HL-60 (cell line): ENCODE results near the gene OGFR.

Experiments used
- CTCF ChIP-seq: IDR thresholded peaks from one replicate; pipeline ENCODE4 v1.5.1; 2011; ENCODE audit warnings: low read length, control low read depth, inconsistent platforms; ENCODE audit not compliant: insufficient read depth
- GABPA ChIP-seq: IDR thresholded peaks from 2 replicates; pipeline ENCODE4 v1.6.1; 2012; ENCODE audit warnings: low read depth
- TF ChIP-seq, protein P1 (sequence below): IDR thresholded peaks from 2 replicates; pipeline ENCODE4 v1.6.1; 2012; ENCODE audit warnings: low read depth; ENCODE audit not compliant: insufficient replicate concordance

DNA sequence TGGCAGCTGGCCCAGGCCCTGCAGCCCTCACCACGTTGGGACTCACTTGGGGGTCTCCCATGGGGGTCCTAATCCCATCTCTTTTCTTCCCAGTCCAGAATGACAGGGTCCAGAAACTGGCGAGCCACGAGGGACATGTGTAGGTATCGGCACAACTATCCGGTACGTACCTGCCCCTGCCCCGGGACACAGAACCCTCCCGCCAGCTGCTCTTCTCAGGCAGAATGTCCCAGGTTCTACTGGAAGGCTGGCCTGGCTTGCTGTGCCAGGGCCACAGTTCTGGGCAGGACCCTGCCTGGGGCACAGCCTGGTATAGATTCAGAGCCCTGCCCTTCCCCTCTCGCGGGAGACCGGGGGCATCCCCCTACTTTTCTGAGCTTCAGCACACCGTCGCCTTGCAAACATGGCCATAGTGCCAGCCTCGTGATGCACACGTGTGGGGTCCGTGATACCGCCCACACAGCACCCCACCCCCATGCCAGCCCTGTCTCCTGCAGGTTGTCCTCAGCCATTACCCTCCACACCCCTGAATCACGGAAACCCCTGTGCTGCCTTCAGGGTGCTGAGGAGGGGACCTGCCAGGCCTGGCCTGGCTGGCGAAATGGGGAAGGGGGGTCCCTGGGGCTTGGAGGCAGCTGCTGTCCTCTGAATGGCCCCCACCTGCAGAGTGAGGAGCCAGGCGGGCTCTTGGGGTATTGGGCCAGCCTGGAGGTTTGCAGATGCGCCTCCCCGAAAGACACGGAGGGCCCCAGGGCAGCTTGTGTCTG, 3.0 kb downstream of the OGFR start:
- TF ChIP-seq CTCF (no peak), GABPA (no peak)
- TF ChIP-seq, protein P1, sequence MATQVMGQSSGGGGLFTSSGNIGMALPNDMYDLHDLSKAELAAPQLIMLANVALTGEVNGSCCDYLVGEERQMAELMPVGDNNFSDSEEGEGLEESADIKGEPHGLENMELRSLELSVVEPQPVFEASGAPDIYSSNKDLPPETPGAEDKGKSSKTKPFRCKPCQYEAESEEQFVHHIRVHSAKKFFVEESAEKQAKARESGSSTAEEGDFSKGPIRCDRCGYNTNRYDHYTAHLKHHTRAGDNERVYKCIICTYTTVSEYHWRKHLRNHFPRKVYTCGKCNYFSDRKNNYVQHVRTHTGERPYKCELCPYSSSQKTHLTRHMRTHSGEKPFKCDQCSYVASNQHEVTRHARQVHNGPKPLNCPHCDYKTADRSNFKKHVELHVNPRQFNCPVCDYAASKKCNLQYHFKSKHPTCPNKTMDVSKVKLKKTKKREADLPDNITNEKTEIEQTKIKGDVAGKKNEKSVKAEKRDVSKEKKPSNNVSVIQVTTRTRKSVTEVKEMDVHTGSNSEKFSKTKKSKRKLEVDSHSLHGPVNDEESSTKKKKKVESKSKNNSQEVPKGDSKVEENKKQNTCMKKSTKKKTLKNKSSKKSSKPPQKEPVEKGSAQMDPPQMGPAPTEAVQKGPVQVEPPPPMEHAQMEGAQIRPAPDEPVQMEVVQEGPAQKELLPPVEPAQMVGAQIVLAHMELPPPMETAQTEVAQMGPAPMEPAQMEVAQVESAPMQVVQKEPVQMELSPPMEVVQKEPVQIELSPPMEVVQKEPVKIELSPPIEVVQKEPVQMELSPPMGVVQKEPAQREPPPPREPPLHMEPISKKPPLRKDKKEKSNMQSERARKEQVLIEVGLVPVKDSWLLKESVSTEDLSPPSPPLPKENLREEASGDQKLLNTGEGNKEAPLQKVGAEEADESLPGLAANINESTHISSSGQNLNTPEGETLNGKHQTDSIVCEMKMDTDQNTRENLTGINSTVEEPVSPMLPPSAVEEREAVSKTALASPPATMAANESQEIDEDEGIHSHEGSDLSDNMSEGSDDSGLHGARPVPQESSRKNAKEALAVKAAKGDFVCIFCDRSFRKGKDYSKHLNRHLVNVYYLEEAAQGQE = no peak
